GM21390 (cell line): ENCODE results near the gene GSDMA.

Source experiments
- ATAC-seq: cut with Tn5 transposase; IDR thresholded peaks from one replicate; pipeline ENCODE4 v1.9.1; 2021; ENCODE audit not compliant: unreplicated experiment

GSDMA gene, protein sequence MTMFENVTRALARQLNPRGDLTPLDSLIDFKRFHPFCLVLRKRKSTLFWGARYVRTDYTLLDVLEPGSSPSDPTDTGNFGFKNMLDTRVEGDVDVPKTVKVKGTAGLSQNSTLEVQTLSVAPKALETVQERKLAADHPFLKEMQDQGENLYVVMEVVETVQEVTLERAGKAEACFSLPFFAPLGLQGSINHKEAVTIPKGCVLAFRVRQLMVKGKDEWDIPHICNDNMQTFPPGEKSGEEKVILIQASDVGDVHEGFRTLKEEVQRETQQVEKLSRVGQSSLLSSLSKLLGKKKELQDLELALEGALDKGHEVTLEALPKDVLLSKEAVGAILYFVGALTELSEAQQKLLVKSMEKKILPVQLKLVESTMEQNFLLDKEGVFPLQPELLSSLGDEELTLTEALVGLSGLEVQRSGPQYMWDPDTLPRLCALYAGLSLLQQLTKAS

DNA sequence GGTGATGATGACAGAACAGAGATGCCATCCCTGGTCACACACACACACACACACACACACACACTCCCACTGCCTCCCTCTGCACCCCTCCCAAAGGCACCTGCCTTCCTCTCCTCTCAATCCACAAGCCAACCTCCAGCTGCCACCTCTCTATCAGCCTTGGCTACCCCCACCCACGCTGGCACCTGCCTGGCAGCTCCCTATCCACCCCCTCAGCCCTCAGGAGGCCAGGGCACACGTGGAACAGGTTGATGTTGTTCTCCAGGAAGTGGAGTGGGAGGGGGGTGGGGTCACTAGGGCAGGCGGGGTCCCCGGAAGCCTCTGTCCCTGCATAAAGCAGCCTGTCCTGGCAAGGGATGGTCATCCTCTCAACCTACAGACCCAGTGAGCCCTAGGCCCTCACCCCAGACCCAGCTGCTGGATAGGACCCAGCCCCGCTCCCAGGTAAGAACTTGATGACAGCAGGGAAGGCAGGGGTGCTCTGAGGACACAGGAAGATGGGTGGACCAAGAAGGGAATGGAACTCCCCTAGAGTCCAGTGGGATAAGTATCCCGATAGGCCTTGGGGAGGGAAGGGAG, at the start of gene GSDMA:
TSS of gene GSDMA (plus strand) at position 363 of the 579 bp plus-strand sequence. CDS start 2,684 bp downstream, outside the sequence.
- no peak for ATAC-seq

DNA sequence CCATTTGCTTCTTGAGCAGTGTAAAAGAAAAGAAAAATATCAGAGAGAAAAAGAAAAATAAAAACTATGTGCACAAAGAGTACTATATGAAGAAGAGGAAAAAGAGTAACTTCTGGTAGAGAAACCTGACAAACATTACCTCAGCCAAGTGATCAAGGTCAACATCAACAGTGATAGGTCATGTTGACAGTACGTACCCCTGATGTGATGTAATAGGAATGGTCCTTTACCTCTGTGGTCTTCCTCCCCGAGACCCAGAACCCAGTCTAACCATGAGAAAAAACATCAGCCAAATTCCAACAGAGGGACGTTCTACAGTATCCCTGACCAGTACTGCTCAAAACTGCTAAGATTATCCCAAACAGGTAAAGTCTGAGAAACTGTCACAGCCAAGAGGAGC, 48.8 kb upstream of the GSDMA start:
- no peak for ATAC-seq

DNA sequence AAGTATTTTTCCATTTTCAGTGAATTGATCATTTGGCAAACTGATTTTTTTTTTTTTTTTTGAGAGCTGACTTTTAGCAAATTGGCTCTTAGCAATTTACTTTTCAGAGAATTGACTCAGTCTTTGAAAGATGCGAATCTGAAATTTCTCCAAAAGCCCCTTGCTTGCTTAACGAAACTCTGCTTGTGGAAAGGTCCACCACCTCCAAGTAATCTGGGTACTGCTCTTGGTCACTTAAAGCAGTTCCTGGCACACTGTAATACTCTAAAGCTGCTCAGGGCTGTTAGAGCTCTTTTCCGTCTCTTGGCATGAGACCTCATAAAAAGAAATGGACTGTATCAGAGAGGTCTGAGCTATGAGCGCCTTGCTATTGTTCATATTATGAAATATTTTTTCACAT, 47.2 kb upstream of the GSDMA start:
- no peak for ATAC-seq

DNA sequence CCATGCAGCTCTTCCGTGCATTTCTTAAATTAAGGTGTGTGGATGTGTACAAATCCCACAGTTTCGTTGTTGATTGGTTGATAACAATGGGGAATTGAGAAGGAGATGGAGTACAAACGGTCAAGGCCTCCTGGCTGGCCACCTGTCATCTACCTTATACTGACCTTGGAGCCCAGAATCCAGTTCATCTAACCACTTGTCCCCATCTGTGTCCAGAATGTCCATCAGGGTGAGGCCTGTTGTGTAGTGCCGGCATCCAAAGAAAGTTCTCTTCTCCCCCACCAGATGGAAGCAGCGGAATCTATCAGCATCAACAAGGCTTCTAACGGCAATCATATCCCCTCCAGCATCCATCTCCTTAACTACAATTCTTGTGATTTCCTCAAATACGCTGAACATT, 45.9 kb upstream of the GSDMA start:
- no peak for ATAC-seq

DNA sequence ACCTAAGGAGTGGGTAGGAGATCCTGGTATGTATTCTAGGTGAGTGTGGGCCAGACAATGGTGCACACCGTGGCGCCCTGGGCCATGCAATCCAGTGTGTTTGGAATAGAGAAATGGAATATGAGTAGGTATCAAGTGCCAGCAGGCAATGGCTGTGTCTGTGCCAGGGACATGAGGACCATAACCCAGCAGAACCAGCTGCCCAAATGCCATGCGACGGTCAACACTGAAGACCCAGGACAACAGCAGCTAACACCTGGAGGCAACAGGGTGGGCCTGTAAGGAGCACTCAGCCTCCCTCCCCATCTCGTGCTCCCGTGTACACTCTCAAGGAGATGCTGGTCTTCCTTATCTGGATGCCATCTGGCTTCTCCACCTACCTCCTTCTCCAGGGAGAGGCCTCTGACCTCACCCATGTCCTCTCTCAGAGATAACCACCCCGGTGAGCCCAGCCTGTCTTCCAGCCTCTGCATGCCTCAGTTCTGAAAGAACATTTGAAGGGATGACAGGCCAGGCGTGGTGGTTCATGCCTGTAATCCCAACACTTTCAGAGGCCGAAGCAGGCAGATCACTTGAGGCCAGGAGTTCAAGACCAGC, 43.6 kb upstream of the GSDMA start:
- ATAC-seq, result no peak

DNA sequence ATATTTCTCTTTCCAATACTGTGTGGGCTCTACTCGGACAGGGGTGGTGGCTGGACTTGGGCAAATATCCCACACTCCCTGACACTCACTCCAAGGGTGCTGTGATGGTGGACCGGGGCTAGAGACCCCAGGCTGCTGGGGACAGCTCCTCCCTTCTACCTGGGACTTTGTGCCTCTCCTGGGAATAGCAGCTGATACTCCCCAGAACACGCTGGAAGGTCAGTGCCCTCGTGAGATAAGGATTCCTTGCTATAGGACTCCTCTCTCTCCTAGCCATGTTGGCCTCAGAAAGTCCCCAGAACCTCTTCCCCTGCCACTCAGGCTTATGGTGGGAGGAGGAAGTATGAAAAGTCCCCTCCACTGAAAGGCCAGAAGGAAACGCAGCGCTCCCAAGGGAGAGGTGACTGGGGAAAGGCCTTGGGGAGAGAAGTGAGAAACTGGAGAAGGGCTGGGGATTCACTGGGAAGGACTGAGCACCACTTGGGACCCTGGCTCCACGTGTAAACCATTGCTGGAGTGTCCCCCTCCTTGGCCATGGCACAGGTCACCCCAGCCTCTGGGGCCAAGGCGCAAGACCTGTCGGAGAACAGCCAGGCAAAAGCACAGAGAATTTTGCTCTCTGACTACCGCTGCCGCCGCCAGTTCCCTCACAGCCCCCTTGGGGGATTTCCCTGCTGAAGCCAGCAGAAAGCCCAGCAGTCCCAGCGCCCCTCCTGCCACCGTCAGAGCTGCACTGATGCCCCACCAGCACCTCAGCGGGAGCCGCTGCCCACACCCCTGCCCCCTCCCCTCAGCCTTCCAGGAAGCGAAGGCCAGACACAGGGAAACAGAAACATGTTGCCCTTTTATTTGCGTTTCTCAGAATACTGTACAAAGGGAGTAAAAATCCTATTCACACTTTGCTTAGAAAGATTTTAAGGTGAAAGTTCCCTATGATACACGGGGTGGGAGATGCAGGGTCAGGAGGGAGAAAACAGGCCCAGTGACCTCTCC, 42.3 kb upstream of the GSDMA start:
- no peak for ATAC-seq

DNA sequence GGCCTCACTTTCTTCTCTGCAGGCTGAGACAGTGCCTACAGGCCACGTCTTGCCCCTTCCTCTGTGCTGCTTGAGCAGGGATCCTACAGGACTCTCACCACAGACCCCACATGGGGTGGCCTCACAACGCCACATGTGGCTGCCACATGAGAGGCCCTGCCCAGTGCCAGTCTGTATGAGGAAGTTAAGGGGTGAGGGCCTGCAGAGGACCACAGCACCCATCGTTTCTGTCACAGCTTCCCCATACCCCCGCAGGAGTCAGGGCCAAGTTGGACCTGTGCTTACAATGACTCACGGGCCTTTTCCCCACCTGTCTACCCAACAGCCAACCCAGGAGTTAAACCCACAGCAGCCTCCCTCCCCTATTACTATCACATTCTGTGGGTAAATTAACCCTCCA, 41.5 kb upstream of the GSDMA start:
- no peak for ATAC-seq

DNA sequence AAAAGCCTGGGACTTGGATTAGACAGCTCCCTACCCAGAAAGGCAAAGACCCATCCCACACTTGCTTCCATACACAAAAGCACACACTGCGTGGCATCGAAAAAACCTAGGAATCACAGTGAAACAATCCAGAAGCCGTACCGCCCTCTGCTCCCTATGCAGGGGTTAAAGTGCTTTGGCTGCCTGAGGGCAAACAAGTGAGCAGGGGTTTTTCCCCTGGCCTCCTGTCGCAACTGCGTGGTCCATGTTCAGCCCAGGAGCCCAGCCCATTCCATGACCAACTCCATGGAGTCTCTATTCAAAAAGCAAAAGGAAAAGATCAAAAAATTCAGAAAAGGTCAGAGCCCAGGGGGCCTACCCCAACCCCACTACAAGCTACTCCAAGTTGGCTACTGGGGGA, 40.8 kb upstream of the GSDMA start:
- ATAC-seq, result no peak

DNA sequence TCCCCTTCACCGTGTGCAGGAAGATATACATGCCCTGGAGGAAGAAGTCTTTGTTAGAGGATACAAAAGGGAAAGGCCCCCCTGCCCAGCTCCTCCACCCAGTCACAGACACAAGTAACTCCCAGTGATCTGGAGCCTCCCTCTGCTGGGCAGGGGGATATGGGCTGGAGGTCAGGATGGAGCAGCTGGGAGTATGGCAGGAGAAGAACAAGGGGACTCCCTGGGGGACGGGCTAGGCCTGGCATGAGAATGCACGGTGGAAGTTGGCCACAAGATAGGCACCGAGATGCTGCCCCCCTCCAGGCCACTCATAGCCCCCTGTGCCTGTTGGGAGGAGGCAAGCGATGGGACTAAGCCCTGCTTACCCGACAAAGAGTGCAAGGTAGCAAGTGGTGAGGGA, 39.6 kb upstream of the GSDMA start:
- no peak for ATAC-seq

DNA sequence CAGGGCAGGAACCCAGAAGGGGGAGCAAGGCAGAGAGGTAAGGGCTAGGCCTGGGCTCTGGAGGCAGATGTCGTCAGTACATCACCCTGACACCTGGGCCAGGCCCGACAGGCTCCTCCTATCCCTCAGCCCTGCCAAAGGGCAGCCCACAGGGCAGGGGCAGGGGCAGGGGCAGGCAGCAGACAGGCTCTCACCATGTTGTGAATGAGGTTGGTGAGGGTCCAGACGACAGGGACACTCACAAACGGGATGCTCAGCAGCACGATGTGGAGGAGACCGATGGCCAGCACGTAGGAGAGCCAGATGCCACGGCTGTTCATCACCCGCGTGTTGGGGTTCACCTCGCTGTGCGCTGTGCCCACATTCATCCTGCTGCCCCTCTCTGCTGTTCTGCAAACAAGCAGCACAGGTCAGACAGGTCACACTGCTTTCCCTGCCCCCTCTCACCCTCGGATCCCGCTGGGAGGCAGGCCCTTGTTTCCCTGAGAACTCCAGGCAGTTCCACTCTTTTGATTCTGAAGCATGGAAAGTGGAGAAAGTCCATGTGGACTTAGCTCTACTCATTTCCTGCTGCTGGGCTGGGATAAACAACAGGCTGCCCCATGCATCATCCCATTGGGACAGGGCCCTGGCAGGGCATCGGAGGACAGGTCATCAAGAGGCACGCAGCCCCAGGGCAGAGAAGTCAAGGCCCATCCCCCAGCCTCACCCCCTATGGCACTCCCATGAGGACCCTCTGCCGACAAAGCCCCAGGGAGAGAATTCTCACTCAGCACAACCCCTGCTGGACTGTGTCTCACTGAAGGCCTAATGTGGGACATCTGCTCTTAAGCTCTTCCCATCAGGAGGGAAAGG, 38.7 kb upstream of the GSDMA start:
- no peak for ATAC-seq

DNA sequence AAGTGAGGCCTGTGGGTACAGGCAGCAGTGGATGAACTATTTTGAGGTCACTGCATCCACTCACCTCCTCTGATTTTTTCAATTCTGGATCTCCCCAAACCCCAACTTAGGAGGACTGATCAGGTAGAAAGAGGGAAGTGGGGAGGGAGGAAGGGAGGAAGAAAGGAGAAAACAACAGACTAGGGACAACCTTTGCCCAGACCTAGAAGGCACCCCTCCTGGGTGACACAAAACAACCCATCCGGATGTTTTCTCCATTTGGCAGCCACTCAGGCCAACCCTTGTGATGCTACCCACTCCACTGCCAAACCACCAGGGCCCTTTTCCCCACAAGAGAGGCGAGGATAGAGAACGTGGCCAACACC, 38.1 kb upstream of the GSDMA start:
- ATAC-seq, result no peak

DNA sequence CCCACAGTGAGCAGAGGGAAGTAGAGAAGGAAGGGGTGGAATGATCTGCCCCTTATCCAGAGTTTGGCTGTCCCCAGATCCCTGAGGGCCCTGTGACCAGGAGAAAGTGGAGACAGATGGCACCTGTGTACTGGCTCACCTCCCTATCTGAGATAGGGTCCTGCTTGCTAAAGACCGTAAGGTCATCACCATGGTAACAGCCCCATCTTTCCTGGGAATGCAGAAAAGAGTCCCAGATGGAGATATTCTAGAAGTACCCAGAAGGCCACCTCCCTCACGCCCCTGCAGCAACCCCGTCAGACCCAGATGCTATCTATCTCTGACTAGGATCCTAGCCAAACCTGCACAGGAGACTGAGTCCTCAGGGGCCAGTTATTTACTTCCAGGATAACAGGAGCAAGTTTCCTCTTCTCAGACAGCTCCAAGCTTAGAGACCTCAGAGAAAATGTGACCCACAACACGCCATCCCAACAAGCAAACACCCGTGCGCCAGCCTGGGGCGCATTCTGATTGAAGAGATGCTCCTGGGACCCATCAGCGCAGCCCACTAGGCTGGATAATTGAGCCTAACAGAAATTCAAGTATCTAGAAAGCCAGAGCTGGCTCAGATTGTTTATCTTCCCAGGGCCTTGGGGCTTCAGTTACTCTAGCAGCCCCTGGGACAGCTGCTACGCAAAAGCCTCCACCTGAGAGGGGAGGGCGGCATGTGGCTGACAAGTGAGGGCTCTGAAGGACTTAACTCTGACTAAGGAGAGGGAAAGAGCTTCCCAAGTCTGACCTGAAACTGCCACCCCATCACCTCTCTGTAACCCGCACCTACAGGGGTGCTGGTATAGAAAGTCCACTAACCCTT, 37.3 kb upstream of the GSDMA start:
- ATAC-seq, result no peak

DNA sequence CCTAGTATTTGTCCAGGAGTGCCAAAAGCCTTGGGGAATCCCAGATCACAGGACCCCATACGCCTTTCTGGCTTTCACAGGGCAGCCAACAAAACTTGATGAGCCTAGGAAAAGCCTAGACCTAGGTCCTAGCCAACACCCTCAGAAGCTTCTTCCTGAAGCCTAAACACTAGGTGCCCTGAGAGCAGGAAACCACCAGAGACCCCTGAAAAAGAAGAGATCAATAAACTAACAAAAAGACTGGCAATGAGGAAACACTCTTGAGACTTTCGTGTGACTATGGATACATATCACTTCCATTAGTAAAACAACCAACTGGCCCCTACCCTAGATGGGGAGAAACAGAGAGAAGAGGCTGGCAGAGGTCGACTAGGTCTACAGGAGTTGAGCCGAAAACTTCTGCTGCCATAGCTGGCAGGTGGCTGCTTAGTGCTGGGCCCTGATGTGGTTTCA, 36.6 kb upstream of the GSDMA start:
- ATAC-seq, result no peak

DNA sequence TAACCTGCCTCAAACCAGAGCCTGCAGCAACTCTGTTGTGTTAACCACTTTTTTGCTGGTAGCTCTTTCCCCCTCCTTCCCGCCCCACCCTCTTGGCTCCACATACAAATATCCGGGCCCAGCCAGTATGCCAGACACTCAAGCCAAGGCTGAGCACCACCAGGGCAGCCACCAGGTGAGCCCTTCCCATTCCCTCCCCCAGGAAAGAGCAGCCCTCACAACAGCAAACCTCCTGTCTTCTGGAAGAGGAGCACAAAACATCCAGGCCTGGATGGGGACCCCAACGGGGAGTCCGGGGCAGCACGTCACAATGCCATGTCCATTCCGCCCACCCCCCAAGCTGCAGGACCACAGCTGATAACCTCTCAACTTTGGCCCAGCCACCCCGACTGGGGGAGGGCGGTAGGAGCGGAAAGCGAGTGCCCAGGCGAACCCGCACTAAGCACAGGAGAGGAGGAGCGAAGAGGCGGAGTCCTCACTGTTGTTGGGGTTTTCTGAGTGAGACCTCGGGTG, 36.2 kb upstream of the GSDMA start:
- ATAC-seq, result peak; percentile 20

DNA sequence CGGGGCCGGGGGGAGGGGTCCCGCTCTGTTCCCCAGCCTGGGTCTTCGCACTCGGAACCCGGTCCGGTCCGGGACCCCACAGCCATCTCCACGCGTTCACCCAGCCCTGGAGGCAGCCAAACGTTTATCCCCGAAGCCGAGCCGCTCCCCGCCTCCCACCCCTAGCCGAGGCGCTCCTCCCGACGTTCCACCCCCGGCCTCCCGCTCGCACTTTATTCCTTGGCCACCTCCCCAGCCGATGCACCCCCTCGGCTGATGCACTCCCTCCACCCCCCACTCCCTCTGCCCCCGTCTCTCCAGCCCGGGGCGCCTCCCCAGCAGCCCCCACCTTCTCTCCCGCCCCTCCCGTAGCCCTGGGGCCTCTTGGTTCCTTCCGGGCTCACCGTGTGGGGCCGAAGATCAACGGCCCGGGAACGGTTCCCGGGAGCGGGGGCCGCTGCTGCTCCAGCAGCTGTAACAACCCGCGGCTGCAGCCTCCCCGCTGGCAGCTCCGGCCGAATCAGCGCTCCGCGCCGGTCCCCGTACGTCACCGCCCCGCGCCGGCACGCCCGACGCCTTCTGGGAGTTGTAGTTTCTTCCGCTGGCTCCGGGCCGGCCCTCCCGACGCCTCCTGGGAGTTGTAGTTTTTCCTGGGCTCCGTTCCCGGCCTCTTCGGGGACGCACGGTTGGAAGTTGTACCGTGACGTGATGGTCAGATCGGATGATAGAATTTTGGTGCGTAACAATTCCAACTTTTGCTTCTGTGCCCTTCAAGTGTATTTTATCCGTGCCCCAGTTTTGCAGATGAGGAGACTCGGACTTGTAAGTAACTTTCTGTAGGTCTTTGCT, 35.5 kb upstream of the GSDMA start, which contains the start of the genes LRRC3C and ORMDL3:
TSS of gene LRRC3C (plus strand) at position 632 of the 828 bp plus-strand sequence. CDS start 13,792 bp downstream, outside the sequence.
TSS of gene ORMDL3 (minus strand) at position 501 of the 828 bp plus-strand sequence. CDS start 3,398 bp downstream, outside the sequence.
- ATAC-seq, result peak; percentile 68

DNA sequence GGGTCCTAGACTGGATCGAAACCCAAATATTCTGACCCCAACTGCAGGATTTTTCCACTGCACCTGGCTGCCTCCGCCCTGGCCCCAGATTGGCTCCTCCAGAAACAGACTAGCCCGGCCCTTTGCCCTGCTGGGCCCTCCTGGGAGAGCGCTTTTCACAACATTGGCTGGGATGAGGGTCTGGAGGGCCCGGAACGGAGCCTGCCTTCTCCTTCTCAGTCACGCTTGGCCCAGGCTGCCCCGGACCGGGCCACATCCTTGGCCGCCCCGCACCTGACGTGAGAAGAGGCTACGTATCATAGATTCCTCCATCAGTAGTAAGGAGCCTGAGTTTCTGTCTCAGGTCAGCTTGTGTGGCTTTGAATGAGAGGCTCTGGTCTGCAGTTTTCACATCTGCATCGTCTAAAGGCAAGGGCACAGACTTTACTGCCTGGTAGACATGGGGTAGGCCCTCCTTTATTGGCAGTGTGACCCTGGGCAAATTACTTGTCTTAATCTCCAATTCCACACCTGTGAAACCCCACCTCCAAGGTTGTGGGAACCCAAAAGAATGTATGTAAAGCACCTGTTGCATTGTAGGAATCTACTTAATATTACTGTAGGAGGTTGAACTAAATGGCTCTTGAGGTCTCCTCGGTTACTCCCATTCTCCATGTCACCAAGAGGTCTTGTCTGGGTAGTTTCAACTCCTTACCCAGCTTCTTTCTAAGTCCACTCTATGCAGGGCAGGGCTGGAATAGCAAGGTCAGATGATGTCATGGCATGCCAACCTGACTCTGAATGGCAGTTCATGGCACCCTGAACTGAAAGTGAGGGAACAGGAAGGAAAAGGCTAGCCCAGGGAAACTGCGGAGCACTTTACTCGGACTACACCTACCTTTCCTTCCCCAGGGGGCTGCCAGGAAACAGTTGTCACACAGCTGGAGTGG, 34.6 kb upstream of the GSDMA start:
- peak; percentile 2 for ATAC-seq
